T-cell (primary cell): ENCODE results near the gene NFIC. TPM values are rescaled to one million over a fixed set of nuclear protein-coding genes. Genes with fewer than 3 reads are reported as not detected.

Experiments
- ATAC-seq, 4 experiments: fragments of 200-7000 bp in 3 of 4; fragments of 150-1000 bp in 1 of 4; cut with Tn5 transposase; replicated peaks in 1 of 4; 1 replicate in 3 of 4; 2 replicates in 1 of 4; pipeline ENCODE4 v1.10.0; 2021; ENCODE audit warnings: moderate library complexity in 3 of 4, mild to moderate bottlenecking in 2 of 4, moderate number of reproducible peaks in 1 of 4
- CTCF ChIA-PET, 2 donors: fragments of 300-600 bp; sonication (Branson Sonifier 250); formaldehyde crosslinking; loops; one replicate each; lab custom pipeline; 2022; ENCODE audit warnings: antibody characterized with exemption in 2 of 2; lab: Charles Lee
- POLR2A ChIA-PET, 2 donors: fragments of 300-600 bp; sonication (Branson Sonifier 250); formaldehyde crosslinking; loops; one replicate each; lab custom pipeline; 2022; ENCODE audit warnings: antibody characterized with exemption in 2 of 2; lab: Charles Lee
- DNase-seq, 35 experiments: peaks; one replicate each; pipeline versions ENCODE4 v3.0.0 to v3.0.0-alpha.2; 2013 to 2023
- H3K27ac ChIP-seq: one replicate; pipeline ENCODE4 v1.5.1; 2013; ENCODE audit warnings: low read length
- H3K27me3 ChIP-seq, 2 experiments: replicated peaks in 1 of 2; 1 replicate in 1 of 2; 2 replicates in 1 of 2; pipeline versions ENCODE4 v1.6.1 to v1.7.0; 2013; ENCODE audit warnings: low read length in 1 of 2, mixed read lengths in 1 of 2; ENCODE audit not compliant: control insufficient read depth in 2 of 2, insufficient read depth in 2 of 2; ENCODE audit errors: extremely low read depth in 1 of 2
- H3K36me3 ChIP-seq, 2 donors: 1 replicate in 1 of 2; 2 replicates in 1 of 2; pipeline versions ENCODE4 v1.6.1 to v1.7.0; 2013; ENCODE audit warnings: low read length in 1 of 2; ENCODE audit not compliant: control insufficient read depth in 2 of 2, insufficient read depth in 1 of 2; ENCODE audit errors: extremely low read depth in 1 of 2
- H3K4me1 ChIP-seq, 2 experiments: 1 replicate in 1 of 2; 2 replicates in 1 of 2; pipeline versions ENCODE4 v1.6.1 to v1.7.0; 2013; ENCODE audit warnings: low read length in 2 of 2, mixed read lengths in 1 of 2; ENCODE audit not compliant: insufficient read depth in 2 of 2, control insufficient read depth in 1 of 2; ENCODE audit errors: extremely low read depth in 1 of 2
- H3K4me3 ChIP-seq, 2 donors: 1 replicate in 1 of 2; 2 replicates in 1 of 2; pipeline versions ENCODE4 v1.5.1 to v1.7.0; 2013; ENCODE audit warnings: mild to moderate bottlenecking in 2 of 2, low read length in 1 of 2, moderate library complexity in 1 of 2; ENCODE audit not compliant: control insufficient read depth in 1 of 2; ENCODE audit errors: extremely low read depth in 1 of 2
- H3K9me3 ChIP-seq: 2 replicates; pipeline ENCODE4 v1.7.0; 2013
- H3K27ac Mint-ChIP-seq, 2 donors: one replicate each; pipeline ENCODE4 v1.8.0; 2020 to 2021; ENCODE audit warnings: mild to moderate bottlenecking in 2 of 2, mixed read lengths in 2 of 2
- H3K27me3 Mint-ChIP-seq, 2 donors: one replicate each; pipeline ENCODE4 v1.8.0; 2021 to 2022; ENCODE audit warnings: mixed read lengths in 2 of 2
- H3K36me3 Mint-ChIP-seq: one replicate; pipeline ENCODE4 v1.8.0; 2021; ENCODE audit warnings: mixed read lengths
- H3K4me1 Mint-ChIP-seq, 3 donors: one replicate each; pipeline ENCODE4 v1.8.0; 2020 to 2022; ENCODE audit warnings: mixed read lengths in 3 of 3, mild to moderate bottlenecking in 1 of 3
- H3K4me3 Mint-ChIP-seq, 3 donors: one replicate each; pipeline ENCODE4 v1.8.0; 2020 to 2022; ENCODE audit warnings: mild to moderate bottlenecking in 3 of 3, mixed read lengths in 3 of 3, moderate library complexity in 3 of 3
- H3K9me3 Mint-ChIP-seq, 3 donors: one replicate each; pipeline ENCODE4 v1.8.0; 2020 to 2022; ENCODE audit warnings: mixed read lengths in 3 of 3
- WGBS: methylation state at CpG from one replicate; pipeline ENCODE4 v1.1.5; 2013; ENCODE audit warnings: missing lambda C conversion rate; ENCODE audit not compliant: insufficient coverage; 5-methylcytosine and 5-hydroxymethylcytosine counted together
- total RNA-seq, 35 experiments: library from RNA in 6 of 35; stranded (reverse) in 6 of 35; fragments of 120-200 nt in 1 of 35; gene quantifications; one replicate each; pipeline versions ENCODE4 v1.2.1 to v1.2.4 and lab custom pipeline; 2013 to 2026

Gene NFIC
- total RNA-seq, 5 donors from 2014 or later (not counting 1 experiment from before 2014, with no cell fraction given), result 27.1 to 41.7 (median 37.2) TPM

GRCh38 chr19:3409346-3410064, 43.1 kb downstream of the NFIC start:
- peaks cover 0 to 12% of the 10 kb centered on the region in 2 donors for H3K36me3 ChIP-seq
- Mint-ChIP-seq H3K27me3 (no peaks in the 10 kb centered on the region), H3K36me3 (peaks cover 15% of the 10 kb centered on the region), H3K4me3 (no peak overlapping the region), H3K9me3 (no peaks in the 10 kb centered on the region), H3K27ac (no peak overlapping the region), H3K4me1 (no peaks in the 10 kb centered on the region)
- no peak overlapping the region for H3K4me3 ChIP-seq
- POLR2A ChIA-PET, result no interaction called here
- 88% methylated on average over 20 of the region's 30 CpGs for WGBS
- CTCF ChIA-PET, result no interaction called here
- no peak overlapping the region for H3K27ac ChIP-seq
- H3K9me3 ChIP-seq, result no peaks in the 10 kb centered on the region
- no peak for ATAC-seq
- DNase-seq, result no peak
- H3K4me1 ChIP-seq, result no peaks in the 10 kb centered on the region
- H3K27me3 ChIP-seq, result no peaks in the 10 kb centered on the region

DNA sequence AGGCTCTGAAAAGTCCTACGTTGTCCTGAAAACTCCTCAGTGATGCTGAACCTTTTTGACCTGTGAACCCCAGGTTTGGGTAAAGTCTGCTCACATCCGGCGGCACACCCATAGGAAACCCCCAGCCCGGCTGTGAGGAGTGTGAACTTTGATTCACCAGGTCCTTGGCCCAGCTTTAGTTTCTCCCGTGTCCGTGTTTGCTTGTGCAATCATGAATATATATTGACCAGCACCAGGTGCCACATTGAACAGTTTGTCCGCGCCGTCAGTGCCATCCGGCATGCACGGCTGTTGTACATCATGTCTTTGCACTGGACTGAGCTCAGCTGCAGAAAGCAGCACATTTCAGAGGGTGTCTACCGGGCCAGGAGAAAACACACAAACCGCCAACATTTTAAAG, 45.3 kb downstream of the NFIC start:
- H3K9me3 Mint-ChIP-seq, result no peaks in the 10 kb centered on the region
- no peak for DNase-seq
- no peak overlapping the region for H3K4me3 Mint-ChIP-seq
- ATAC-seq, result no peak
- H3K9me3 ChIP-seq, result no peaks in the 10 kb centered on the region
- peaks cover 0 to 12% of the 10 kb centered on the region in 2 donors for H3K36me3 ChIP-seq
- CTCF ChIA-PET, result interaction anchor here in 1 of 2 donors (0.6 kb wide), 1 partner anchor 61 kb away, joined by 4 read pairs; no protein-coding TSS in a partner anchor
- POLR2A ChIA-PET, result interaction anchor here in 1 of 2 donors (0.6 kb wide), 1 partner anchor 20 kb away, joined by 3 read pairs; no protein-coding TSS in a partner anchor
- H3K36me3 Mint-ChIP-seq, result peaks cover 11% of the 10 kb centered on the region
- H3K4me1 Mint-ChIP-seq, result no peaks in the 10 kb centered on the region
- no peak overlapping the region for H3K27ac Mint-ChIP-seq
- WGBS, result 91% methylated on average over 13 of the region's 13 CpGs
- H3K27me3 ChIP-seq, result no peaks in the 10 kb centered on the region
- no peaks in the 10 kb centered on the region for H3K27me3 Mint-ChIP-seq
- no peak overlapping the region for H3K27ac ChIP-seq
- no peaks in the 10 kb centered on the region for H3K4me1 ChIP-seq
- H3K4me3 ChIP-seq, result no peak overlapping the region

- Mint-ChIP-seq H3K4me3 (no peak overlapping the region), H3K27ac (no peak overlapping the region), H3K27me3 (no peaks in the 10 kb centered on the region), H3K9me3 (no peaks in the 10 kb centered on the region), H3K36me3 (peaks cover 11% of the 10 kb centered on the region), H3K4me1 (no peaks in the 10 kb centered on the region)
- POLR2A ChIA-PET, result interaction anchor here in 1 of 2 donors (0.6 kb wide), 1 partner anchor 21 kb away, joined by 3 read pairs; no protein-coding TSS in a partner anchor
- no peaks in the 10 kb centered on the region for H3K9me3 ChIP-seq
- no peak for DNase-seq
- no peaks in the 10 kb centered on the region for H3K4me1 ChIP-seq
- peaks cover 0 to 12% of the 10 kb centered on the region in 2 donors for H3K36me3 ChIP-seq
- no CpG with 5 or more reads among the region's 4 CpGs for WGBS
- H3K4me3 ChIP-seq, result no peak overlapping the region
- H3K27me3 ChIP-seq, result no peaks in the 10 kb centered on the region
- no peak for ATAC-seq
- CTCF ChIA-PET, result no interaction called here
- H3K27ac ChIP-seq, result no peak overlapping the region
Observed at GRCh38 chr19:3412066-3412465, 45.7 kb downstream of the NFIC start.

DNA sequence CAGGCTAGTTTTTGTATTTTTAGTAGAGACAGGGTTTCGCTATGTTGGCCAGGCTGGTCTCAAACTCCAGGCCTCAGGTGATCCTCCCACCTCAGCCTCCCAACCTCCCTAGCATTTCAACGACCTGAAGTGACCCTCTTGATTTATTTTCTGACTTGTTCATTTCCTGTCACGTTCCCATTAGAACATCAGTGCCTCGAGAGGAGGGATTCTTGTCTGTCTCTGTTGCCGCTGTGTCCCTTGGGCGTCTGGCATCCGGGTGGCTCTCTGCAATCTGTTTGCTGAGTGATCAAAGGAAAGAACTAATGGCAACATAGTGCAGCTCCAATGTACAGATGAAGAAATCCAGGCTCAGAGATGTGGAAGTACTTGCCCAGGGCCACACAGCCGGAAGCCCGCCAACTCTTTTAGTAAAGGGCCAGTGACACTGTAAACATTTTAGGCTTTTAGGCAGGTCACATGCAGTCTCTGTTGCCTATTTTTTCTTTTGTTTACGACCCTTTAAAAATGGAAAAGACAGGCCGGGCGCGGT, 47.5 kb downstream of the NFIC start:
- peaks cover 8% of the 10 kb centered on the region for H3K36me3 Mint-ChIP-seq
- no peaks in the 10 kb centered on the region for H3K4me1 ChIP-seq
- H3K27ac Mint-ChIP-seq, result no peak overlapping the region
- H3K9me3 Mint-ChIP-seq, result no peaks in the 10 kb centered on the region
- ChIA-PET POLR2A (no interaction called here), CTCF (no interaction called here)
- H3K36me3 ChIP-seq, result peaks cover 0 to 10% of the 10 kb centered on the region in 2 donors
- H3K9me3 ChIP-seq, result no peaks in the 10 kb centered on the region
- DNase-seq (no peak), ATAC-seq (no peak)
- H3K4me3 Mint-ChIP-seq, result no peak overlapping the region
- H3K27me3 ChIP-seq, result no peaks in the 10 kb centered on the region
- no peak overlapping the region for H3K27ac ChIP-seq
- 83% methylated on average over 9 of the region's 13 CpGs for WGBS
- H3K27me3 Mint-ChIP-seq, result no peaks in the 10 kb centered on the region
- no peak overlapping the region for H3K4me3 ChIP-seq
- no peaks in the 10 kb centered on the region for H3K4me1 Mint-ChIP-seq

DNA sequence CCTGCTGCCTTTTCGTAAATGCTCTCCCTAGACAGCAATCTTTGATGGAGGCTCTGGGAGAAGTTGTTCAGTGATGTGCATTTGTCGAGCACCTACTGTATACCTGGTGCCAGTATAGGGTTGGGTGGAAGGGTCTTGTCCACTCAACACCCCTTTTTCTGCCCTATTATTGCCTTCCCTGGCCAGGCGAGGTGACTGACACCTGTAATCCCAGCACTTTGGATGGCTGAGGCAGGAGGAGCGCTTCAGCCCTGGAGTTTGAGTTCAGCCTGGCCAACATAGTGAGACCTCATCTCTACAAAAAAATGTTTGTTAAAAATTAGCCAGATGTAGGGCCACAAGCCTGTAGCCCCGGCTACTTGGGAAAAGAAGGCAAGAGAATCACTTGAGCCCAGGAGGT, 49.3 kb downstream of the NFIC start:
- Histone ChIP-seq H3K4me3 (no peak overlapping the region), H3K9me3 (no peaks in the 10 kb centered on the region), H3K27me3 (no peaks in the 10 kb centered on the region), H3K36me3 (peaks cover 0 to 5% of the 10 kb centered on the region in 2 donors), H3K27ac (no peak overlapping the region), H3K4me1 (no peaks in the 10 kb centered on the region)
- H3K4me1 Mint-ChIP-seq, result no peaks in the 10 kb centered on the region
- no peak for ATAC-seq
- no peak overlapping the region for H3K4me3 Mint-ChIP-seq
- no peaks in the 10 kb centered on the region for H3K27me3 Mint-ChIP-seq
- no peak for DNase-seq
- no peaks in the 10 kb centered on the region for H3K9me3 Mint-ChIP-seq
- no peak overlapping the region for H3K27ac Mint-ChIP-seq
- WGBS, result 100% methylated on average over 2 of the region's 5 CpGs
- POLR2A ChIA-PET, result no interaction called here
- CTCF ChIA-PET, result interaction anchor here in 1 of 2 donors (0.6 kb wide), 1 partner anchor 450 kb away, joined by 3 read pairs; no protein-coding TSS in a partner anchor
- H3K36me3 Mint-ChIP-seq, result peaks cover 4% of the 10 kb centered on the region

DNA sequence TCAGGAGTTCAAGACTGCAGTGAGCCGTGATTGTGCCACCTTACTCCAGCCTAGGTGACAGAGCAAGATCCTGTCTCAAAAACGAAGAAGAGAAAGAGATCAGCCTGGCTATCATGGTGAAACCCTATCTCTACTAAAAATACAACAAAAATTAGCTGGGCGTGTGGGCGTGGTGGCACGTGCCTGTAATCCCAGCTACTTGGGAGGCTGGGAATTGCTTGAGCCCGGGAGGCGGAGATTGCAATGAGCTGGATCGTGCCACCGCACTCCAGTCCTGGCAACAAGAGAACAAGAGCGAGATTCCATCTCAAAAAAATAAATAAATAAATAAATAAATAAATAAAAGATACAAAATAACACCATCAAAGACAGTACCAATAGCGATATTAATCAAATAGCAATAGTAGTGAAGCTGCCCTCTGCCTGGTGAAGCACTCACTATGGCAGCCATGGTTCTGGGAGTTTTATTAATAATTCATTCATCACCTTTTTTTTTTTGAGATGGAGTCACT, 53.9 kb downstream of the NFIC start:
- H3K27me3 Mint-ChIP-seq, result no peaks in the 10 kb centered on the region
- no peak overlapping the region for H3K27ac Mint-ChIP-seq
- Histone ChIP-seq H3K9me3 (no peaks in the 10 kb centered on the region), H3K4me1 (no peaks in the 10 kb centered on the region), H3K4me3 (no peak overlapping the region), H3K36me3 (peaks cover 0 to 11% of the 10 kb centered on the region in 2 donors), H3K27me3 (no peaks in the 10 kb centered on the region), H3K27ac (no peak overlapping the region)
- 100% methylated on average over 1 of the region's 11 CpGs for whole genome bisulfite sequencing
- no peaks in the 10 kb centered on the region for H3K4me1 Mint-ChIP-seq
- no peak for ATAC-seq
- H3K36me3 Mint-ChIP-seq, result no peaks in the 10 kb centered on the region
- DNase-seq, result no peak
- CTCF ChIA-PET, result interaction anchor here in 1 of 2 donors (0.8 to 1.2 kb wide), 2 partner anchors 10 to 11 kb away, joined by 3 read pairs; no protein-coding TSS in a partner anchor
- POLR2A ChIA-PET, result no interaction called here
- H3K9me3 Mint-ChIP-seq, result no peaks in the 10 kb centered on the region
- H3K4me3 Mint-ChIP-seq, result no peak overlapping the region
